ENCODE data around the gene TK1.

Gene TK1

DNA sequence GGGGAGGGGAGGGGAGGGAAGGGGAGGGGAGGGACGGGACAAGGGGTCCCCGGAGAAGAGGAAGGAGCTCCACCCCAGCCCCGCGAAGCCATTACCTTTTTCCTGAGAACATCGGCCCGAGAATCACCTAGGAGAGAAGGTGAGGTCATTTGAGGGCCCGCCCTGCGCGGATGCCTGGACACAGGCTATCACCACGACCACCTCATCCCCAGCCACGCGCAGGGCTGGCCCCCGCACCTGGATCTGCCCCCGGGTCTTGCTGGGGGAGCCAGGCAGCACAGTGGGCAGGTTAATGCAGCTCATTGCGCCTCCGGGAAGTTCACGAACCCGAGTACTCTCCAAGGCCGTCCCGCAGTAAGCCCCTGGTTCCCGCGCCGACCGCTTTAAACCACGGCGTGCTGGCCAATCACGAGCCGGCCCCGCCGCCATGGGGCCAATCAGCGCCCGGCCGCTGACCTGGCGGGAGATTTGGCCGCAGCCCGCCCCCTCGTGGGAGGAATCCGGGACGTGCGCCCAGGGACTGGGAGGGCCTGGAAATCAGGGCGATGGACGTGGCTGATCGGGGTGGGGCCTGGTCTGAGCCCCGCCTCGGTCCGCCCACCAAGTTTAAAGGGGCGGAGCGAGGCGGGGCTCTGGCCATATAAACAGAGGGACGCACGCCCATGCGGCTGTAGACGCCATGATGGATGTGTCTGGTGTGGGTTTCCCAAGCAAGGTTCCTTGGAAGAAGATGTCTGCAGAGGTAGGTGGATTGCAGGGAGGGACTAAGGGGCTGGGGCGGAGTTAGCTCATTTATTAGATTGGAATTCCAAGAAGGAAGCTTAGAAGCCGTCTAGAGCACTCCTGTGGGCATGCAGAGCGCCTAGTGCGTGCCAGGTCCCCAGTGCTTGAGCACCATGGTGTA is at the start of gene TK1, which contains the start of gene AFMID:
Gene TK1 (minus strand): TSS at position 361 of the 904 bp plus-strand sequence. CDS start 58 bp downstream, at position 303.
Gene AFMID (plus strand): TSS at position 671 of the 904 bp plus-strand sequence. CDS start 9 bp downstream, at position 680.
- peak; percentile 90 to 98 (median 97) for DNase-seq

GRCh38 chr17:78235885-78236284 is 49.0 kb upstream of the TK1 start:
- DNase-seq, result peak in 1 of 42 donors; percentile 30
- intact Hi-C loops (cut with DNase I), result loop anchor here (5.0 kb wide), 1 partner anchor 124 kb away; no protein-coding TSS in a partner anchor

More for the DNA sequence above, at the start of gene TK1, which contains the start of gene AFMID:
- intact Hi-C loops (cut with DNase I), result no loop called here

DNA sequence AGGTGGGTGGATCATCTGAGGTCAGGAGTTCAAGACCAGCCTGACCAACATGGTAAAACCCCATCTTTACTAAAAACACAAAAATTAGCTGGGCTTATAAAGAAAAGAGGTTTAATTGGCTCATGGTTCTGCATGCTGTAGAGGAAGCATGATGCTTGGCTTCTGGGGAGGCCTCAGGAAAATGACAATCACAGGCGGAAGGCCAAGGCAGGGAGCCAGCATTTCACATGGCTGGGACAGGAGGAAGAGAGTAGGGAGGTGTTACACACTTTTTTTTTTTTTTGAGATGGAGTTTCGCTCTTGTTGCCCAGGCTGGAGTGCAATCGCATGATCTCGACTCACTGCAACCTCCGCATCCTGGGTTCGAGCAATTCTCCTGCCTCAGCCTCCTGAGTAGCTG is 48.2 kb upstream of the TK1 start:
- intact Hi-C loops (cut with DNase I), result loop anchor here (5.0 kb wide), 1 partner anchor 123 kb away; no protein-coding TSS in a partner anchor
- peak in 39 of 42 donors; percentile 55 to 94 (median 84) for DNase-seq

DNA sequence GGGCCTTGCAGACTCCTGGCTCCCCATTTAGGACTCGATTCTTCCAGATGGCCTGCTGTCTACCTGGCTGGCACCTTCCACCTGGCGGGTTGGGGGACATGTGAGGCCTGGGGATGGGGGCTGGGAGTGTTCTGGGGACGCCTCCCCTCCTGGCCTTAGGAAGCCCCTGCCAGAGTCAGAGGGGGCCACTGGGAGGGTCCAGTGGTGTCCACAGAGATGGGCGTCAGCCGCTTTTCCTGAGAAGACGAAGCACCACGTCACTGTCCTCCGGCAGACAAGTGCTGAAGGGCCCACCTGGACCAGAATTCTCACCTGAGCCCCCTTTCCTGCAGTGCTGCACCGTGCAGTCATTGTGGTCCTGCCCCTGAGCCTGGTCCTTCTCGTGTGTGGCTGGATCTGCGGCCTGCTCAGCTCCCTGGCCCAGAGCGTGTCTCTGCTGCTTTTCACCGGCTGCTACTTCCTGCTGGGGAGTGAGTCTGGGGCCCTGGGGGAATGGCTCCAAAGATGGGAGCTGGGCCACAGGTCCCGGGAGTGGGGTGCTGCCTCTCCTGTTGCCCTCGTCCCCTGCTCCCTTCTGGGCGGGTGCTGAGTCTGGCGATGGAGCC is 47.5 kb upstream of the TK1 start:
- intact Hi-C loops (cut with DNase I), result no loop called here
- DNase-seq, result peak in 1 of 42 donors; percentile 33

DNA sequence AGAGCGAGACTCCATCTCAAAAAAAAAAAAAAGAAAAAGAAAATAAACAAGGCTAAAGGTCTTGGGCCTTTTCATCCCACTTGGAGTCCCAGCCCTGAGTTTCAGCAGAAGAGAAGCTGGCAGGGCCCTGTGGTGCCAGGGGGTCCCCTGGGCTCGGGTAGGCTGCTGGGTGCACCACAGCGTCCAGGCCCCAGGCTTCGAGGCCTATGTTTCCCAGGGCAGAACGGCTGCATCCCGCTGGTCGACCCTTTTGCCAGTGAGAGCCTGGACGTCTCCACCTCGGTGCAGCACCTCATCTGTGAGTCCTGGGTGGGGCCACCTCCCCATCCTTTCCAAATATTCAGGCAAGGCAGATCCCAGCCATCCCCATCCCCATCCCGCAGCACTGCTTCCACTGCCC is 46.8 kb upstream of the TK1 start:
- peak in 1 of 42 donors; percentile 31 for DNase-seq
- intact Hi-C loops (cut with DNase I), result no loop called here

GRCh38 chr17:78232859-78233173 is 46.0 kb upstream of the TK1 start:
- DNase-seq, result peak in 11 of 42 donors; percentile 24 to 71 (median 50)
- intact Hi-C loops (cut with DNase I), result no loop called here

- intact Hi-C loops (cut with DNase I), result no loop called here
- peak in 5 of 42 donors; percentile 19 to 70 (median 54) for DNase-seq
Observed at GRCh38 chr17:78231991-78232858, 45.4 kb upstream of the TK1 start.

- peak in 29 of 42 donors; percentile 31 to 78 (median 59) for DNase-seq
- intact Hi-C loops (cut with DNase I), result no loop called here
Observed at GRCh38 chr17:78230996-78231935, 44.4 kb upstream of the TK1 start, which contains the start of gene TMEM235. TSS of gene TMEM235 (plus strand) at chr17:78231631. CDS start at chr17:78232024, 393 bp downstream.

DNA sequence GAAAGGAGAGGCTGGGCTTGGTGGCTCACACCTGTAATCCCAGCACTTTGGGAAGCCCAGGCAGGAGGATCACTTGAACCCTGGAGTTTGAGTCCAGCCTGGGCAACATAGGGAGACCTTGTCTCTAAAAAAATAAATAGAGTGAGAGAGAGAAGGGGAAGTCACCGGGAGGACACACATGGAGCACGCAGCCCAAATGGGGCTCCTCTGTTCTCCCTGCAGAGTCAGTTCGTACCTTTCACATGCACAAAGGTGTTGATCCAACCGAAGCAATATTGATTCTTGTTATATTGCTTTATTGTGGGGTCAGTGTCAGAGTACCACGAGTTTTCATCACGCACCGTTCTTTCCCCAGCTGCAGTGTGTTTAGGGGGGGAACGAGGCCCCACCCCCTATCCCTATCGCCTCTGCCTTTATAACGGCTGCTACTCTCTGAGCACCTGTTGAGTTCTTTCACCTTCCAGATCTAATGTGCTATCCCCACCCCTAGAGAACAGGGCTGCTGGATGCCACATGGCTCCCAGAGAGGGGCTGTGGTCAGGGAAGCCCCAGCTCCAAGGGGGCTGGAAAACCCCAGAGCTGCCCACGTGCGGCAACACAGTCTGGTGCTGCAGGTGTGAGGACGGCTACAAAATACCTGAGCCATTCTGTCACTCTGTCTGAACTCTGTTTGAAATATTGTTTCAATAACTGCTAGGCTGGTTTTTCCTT is 43.6 kb upstream of the TK1 start:
- intact Hi-C loops (cut with DNase I), result no loop called here

DNA sequence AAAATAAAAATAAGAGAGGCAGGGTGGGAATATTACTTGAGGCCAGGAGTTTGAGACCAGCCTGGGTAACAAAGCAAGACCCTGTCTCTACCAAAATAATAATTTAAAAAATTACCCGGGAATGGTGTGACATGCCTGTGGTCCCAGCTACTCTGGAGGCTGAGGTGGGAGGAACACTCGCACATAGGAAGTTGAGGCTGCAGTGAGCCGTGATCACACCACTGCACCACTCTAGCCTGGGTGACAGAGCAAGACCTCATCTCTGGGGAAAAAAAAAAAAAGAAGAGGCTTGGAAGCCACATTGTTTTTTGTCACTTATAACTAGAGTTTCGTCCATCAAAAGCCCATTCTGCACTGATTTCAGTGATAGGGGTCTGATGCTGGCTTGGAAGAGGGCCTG is 41.3 kb upstream of the TK1 start:
- DNase-seq, result no peak

More for the DNA sequence above, 43.6 kb upstream of the TK1 start:
- peak in 1 of 42 donors; percentile 34 for DNase-seq

DNA sequence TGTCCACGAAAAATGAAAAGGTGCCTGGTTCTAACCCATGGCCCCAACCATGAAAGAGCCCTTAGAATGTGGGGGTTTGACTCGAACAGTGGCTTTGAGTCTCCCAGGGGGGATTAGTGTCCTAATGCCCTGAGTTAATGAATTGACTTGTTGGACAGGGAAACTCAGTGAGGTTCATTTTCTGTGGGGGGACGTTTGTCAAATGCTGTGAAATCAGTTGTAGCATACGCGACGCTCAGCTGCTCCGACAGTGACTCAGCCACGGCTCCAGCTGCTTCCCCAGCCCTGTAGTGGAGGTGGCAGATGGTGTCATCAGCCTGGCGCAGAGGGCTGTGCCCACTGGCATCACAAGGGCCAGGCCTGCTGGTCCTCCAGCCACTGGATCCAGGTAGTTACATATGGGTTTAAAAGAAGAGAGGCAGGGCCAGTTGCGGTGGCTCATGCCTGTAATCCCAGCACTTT is 40.6 kb upstream of the TK1 start:
- peak in 41 of 42 donors; percentile 48 to 90 (median 75) for DNase-seq
- intact Hi-C loops (cut with DNase I), result no loop called here

More for the DNA sequence above, 41.3 kb upstream of the TK1 start:
- intact Hi-C loops (cut with DNase I), result no loop called here

- peak in 2 of 42 donors; percentile 16 to 43 for DNase-seq
- intact Hi-C loops (cut with DNase I), result no loop called here
Observed at GRCh38 chr17:78226759-78227454, 40.1 kb upstream of the TK1 start.

DNA sequence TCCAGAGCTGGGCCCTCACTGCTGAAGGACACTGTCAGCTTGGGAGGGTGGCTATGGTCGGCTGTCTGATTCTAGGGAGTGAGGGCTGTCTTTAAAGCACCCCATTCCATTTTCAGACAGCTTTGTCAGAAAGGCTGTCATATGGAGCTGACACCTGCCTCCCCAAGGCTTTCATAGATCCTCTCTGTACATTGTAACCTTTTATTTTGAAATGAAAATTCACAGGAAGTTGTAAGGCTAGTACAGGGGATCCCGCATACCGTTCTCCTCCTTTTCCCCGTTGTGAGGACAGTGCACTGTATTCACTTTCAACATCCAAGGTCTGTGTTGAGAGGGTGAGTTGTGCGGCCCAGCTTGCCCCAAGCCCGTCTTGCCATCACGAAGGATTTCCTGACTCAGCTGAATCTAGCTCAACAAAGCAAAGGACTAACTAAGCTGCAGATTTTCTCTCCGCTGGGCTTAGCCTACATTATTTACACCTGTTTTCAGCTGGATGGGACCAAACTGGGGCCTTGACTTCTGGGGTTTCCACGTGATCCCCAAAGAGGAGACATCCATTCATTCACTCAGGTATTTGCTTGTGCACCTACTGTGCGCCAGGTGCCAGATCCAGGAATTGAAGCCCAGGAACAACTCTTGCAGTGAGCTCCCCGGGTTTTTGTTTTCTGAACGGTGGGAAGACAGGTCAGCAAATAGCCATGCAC is 39.4 kb upstream of the TK1 start:
- no peak for DNase-seq
- intact Hi-C loops (cut with DNase I), result no loop called here

DNA sequence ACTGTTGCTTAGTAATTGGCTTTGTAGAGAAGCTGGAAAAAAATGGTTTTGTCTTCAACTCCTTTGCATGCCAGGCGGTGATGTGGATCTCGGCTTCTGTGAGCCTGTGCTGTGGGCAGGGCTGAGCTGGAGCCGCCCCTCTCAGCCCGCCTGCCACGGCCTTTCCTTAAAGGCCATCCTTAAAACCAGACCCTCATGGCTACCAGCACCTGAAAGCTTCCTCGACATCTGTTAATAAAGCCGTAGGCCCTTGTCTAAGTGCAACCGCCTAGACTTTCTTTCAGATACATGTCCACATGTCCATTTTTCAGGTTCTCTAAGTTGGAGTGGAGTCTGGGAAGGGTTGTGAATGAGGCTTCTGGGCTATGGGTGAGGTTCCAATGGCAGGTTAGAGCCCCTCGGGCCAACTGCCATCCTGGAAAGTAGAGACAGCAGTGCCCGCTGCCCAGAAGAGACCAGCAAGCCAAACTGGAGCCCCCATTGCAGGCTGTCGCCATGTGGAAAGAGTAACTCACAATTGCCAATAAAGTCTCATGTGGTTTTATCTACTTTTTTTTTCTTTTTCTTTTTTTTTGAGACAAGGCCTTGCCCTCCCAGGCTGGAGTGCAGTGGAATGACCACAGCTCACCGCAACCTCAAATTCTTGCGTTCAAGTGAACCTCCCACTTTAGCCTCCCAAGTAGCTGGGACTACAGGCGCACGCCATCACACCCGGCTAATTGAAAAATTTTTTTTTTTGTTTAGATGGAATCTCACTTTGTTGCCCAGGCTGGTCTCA is 38.4 kb upstream of the TK1 start:
- intact Hi-C loops (cut with DNase I), result no loop called here
- DNase-seq, result peak in 10 of 42 donors; percentile 29 to 71 (median 60)

Measured in head of caudate nucleus (tissue), 42 donors.